GM12872 (cell line): ENCODE data around the gene SLC44A2.

Source experiments
- TF ChIP-seq, protein P1 (sequence below): IDR thresholded peaks from 3 replicates; pipeline ENCODE4 v1.5.1; 2011; ENCODE audit warnings: low read depth, mild to moderate bottlenecking, low read length, moderate library complexity; ENCODE audit not compliant: insufficient read depth

SLC44A2 gene

DNA sequence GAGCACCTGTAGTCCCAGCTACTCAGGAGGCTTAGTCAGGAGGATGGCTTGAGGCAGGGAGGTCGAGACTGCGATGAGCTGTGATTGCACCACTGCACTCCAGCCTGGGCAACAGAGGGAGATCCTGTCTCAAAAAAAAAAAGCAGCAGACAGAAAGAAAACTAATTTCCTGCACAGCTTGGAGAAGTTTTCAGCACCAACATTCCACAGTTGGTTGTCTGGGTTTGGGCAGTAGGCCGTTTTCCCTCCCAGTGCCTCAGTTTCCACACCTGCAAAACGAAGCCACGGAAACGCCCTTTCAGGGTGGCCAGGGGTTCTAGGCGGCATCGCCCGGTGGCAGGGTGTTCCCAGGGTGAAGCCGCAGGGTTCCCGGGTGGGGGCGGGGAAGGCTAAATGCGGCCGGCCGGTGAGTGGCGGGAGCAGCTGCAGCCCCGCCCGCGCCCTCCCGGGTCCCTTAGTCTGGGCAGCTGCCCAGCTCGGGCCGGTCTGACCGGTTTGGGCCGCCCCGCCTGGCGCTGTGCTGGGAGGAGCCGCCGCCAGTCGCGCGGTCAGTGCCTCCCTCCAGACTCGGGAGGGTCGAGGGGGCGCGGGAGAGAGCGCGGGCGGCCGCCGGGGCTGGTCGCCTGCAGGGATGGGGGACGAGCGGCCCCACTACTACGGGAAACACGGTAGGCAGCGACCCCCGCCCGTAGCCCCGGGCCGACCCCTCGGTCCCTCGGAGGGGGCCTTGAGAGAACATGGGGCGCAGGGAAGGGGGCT lies at the start of gene SLC44A2:
Gene SLC44A2 (plus strand): TSS at position 551 of the 759 bp plus-strand sequence. CDS start 81 bp downstream, at position 632.
- TF ChIP-seq, protein P1, sequence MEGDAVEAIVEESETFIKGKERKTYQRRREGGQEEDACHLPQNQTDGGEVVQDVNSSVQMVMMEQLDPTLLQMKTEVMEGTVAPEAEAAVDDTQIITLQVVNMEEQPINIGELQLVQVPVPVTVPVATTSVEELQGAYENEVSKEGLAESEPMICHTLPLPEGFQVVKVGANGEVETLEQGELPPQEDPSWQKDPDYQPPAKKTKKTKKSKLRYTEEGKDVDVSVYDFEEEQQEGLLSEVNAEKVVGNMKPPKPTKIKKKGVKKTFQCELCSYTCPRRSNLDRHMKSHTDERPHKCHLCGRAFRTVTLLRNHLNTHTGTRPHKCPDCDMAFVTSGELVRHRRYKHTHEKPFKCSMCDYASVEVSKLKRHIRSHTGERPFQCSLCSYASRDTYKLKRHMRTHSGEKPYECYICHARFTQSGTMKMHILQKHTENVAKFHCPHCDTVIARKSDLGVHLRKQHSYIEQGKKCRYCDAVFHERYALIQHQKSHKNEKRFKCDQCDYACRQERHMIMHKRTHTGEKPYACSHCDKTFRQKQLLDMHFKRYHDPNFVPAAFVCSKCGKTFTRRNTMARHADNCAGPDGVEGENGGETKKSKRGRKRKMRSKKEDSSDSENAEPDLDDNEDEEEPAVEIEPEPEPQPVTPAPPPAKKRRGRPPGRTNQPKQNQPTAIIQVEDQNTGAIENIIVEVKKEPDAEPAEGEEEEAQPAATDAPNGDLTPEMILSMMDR: no peak

DNA sequence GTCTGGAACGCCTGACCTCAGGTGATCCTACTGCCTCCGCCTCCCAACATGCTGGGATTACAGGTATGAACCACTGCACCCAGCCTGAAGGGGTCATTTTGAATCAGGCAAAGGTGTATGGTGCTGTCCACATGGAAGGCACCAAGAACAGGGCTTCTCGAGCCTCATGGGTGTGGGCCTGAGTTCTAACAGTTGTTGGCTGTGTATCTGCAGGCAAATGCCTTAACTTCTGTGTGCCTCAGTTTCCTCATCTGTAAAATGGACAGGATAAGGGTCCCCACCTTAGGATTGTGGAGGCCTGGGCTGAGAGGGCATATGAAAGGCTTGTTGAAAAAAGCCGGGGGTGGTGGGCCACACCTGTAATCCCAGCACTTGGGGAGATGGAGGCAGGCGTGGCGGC lies 47.4 kb upstream of the SLC44A2 start:
- TF ChIP-seq, protein P1: no peak

DNA sequence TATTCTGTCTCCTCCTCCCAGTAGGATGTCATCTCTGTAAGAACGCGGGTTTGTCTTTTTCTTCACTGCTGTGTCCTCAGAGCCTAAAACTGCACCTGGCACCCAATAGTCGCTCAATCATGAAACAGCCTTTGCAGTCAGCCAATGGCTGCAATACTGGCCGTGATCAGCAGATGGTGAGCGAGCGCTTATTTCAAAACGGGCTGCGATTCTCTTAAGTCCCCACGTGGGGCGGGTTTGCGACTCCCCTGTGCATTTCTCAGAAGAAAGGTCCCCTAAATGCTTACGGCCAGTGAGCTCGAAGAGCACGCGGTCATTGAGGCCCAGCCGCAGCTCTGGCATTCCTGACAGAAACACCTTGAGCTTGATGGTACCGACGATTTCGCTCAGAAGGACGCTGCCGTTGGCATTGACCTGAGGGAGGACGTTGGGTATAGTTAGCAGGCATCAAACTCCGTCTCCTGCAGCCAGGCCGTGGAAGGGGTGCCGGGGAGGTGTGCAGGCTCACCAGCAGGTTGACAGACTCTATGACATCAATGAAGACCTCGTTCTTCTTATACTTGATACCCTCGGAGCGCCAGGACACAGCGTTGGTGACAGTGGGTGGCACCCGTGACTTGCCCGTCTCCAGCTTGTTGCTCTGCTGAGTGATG lies 44.2 kb upstream of the SLC44A2 start:
- TF ChIP-seq, protein P1: peak; percentile 100

DNA sequence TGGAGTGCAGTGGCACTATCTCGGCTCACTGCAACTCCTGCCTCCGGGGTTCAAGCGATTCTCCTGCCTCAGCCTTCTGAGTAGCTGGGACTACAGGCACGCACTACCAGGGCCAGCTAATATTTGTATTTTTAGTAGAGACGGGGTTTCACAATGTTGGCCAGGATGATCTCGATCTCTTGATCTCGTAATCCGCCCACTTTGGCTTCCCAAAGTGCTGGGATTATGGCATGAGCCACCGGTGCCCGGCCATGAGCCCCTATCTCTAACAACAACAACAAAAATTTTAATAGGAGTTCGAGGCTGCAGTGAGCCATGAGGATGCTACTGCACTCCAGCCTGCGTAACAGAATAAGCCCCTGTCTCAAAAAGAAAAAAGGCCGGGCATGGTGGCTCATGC lies 43.3 kb upstream of the SLC44A2 start:
- TF ChIP-seq, protein P1: no peak

DNA sequence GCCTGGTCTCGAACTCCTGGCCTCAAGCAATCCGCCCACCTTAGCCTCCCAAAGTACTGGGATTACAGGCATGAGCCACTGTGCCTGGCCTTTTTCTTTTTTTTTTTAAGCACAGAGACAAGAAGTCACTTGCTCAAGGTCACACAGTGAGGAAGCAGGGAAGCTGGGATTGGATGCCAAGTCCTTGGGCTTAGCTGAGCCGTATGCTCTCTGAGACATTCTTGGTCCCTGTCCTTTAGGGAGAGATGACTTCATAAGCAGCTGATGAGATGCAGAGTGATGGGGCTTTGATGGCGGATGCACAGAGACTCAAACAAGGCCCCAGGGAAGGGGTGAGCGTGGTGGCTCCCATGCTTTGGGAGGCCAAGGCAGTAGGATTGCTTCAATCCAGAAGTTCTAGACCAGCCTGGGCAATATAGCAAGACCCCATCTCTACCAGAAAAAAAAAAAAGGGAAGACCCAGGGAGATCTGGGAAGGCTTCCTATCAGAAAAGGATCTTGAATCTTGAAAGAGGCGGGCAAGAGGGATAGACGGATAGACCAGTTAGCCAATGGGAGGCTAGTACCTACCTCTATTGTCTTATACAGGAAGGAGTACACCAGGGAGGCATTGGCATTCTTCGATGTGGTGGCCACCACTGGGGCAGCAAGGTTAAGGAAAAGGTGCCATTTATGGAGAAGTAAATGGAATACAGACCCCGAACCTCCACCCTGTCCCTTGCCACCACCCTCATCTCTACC lies 42.1 kb upstream of the SLC44A2 start:
- TF ChIP-seq, protein P1: no peak

DNA sequence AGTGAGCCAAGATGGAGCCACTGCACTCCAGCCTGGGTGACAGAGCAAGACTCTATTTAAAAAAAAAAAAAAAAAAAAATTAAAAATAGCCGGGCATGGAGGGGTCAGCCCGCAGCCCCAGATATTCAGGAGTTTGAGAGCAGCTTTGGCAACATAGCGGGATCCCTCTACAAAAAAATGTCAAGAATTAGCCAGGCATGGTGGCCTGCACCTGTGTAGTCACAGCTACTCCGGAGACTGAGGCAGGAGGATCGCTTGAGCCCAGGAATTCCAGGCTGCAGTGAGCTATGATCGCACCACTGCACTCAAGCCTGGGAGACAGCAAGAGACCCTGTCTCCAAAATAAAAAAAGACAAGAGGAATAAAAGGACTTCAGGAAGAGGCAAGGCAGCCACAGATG lies 39.0 kb upstream of the SLC44A2 start:
- TF ChIP-seq, protein P1: no peak

DNA sequence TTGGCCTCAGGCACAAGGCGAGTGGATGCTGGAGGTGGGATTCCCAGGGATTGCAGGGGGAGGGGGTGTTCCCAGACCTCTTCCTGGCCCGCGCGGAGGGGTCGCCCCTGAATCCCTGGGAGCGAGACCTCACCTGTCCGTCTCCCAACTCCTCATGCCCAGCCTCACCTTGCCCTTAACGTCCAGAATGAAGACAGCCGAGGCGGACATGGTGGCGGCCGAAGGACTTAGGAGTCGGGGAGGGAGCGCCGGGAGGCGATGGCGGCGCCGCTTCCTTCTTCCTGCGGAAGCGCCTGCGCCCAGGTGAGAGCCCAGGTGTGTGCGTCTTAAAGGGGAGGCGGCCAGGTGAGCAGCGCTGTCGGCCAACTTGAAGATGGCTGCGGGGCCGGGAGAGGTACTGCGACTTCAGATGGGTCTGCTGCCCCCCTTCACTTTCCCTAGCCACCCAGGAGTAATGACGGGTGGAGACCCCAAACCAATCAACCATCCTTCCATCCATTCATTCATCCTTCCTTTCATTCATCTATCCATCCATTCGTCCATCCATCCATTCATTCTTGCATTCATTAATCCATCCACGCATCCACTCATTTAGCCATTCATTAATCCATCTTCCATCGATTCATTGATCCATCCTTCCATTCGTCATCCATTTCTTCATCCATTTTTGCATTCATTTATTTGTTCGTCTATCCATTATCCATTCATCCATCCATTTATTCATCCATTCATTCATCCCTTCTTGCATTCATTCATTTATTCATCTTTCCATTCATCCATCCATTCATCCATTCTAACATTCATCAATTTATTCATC lies 38.1 kb upstream of the SLC44A2 start, which contains the start of gene AP1M2:
Gene AP1M2 (minus strand): TSS at position 291 of the 817 bp plus-strand sequence. CDS start 81 bp downstream, at position 210.
- TF ChIP-seq, protein P1: no peak
